ENCODE measurements around the gene MOB3A. TPM values are rescaled to one million over a fixed set of nuclear protein-coding genes. Genes with fewer than 3 reads are reported as not detected.

The MOB3A gene
- total RNA-seq, 2 donors from 2014 or later: 37.8 to 50.9 TPM

GRCh38 chr19:2070436-2070827 is 25.7 kb downstream of the MOB3A start:
- no peak for DNase-seq (ENCODE audit: low spot score)
- Histone ChIP-seq H3K4me3 (no peak overlapping the region), H3K36me3 (peaks cover 20% of the 10 kb centered on the region), H3K4me1 (ENCODE audit: control insufficient read depth in 1 of 2, low read depth in 2 of 2) (peaks cover 0 to 11% of the 10 kb centered on the region in 2 donors), H3K27ac (no peak overlapping the region), H3K9me3 (no peaks in the 10 kb centered on the region), H3K27me3 (replicated peaks; ENCODE audit: insufficient read depth) (no peaks in the 10 kb centered on the region)
- TF ChIP-seq CTCF (IDR thresholded peaks at IDR 0.05): no peak
- ATAC-seq (ENCODE audit: insufficient number of reproducible peaks, low FRiP score, low read depth): no peak

- TF ChIP-seq CTCF (IDR thresholded peaks at IDR 0.05): no peak
- peaks cover 11 to 31% of the 10 kb centered on the region in 2 donors for H3K4me1 ChIP-seq (ENCODE audit: control insufficient read depth in 1 of 2, low read depth in 2 of 2)
- H3K4me3 ChIP-seq: no peak overlapping the region
- no peaks in the 10 kb centered on the region for H3K9me3 ChIP-seq
- H3K27ac ChIP-seq: no peak overlapping the region
- DNase-seq (ENCODE audit: low spot score): no peak
- no peaks in the 10 kb centered on the region for H3K36me3 ChIP-seq
- ATAC-seq (ENCODE audit: insufficient number of reproducible peaks, low FRiP score, low read depth): no peak
- no peaks in the 10 kb centered on the region for H3K27me3 ChIP-seq (replicated peaks; ENCODE audit: insufficient read depth)
Measured at GRCh38 chr19:2064788-2065524, 31.2 kb downstream of the MOB3A start.

GRCh38 chr19:2064395-2064787 is 31.7 kb downstream of the MOB3A start:
- no peak for ATAC-seq (ENCODE audit: insufficient number of reproducible peaks, low FRiP score, low read depth)
- H3K27ac ChIP-seq: no peak overlapping the region

GRCh38 chr19:2063824-2064223 is 32.3 kb downstream of the MOB3A start:
- DNase-seq (ENCODE audit: low spot score) (no peak), ATAC-seq (ENCODE audit: insufficient number of reproducible peaks, low FRiP score, low read depth) (no peak)
- Histone ChIP-seq H3K9me3 (no peaks in the 10 kb centered on the region), H3K4me3 (no peak overlapping the region), H3K4me1 (ENCODE audit: control insufficient read depth in 1 of 2, low read depth in 2 of 2) (peaks cover 21 to 33% of the 10 kb centered on the region in 2 donors), H3K27ac (no peak overlapping the region), H3K36me3 (no peaks in the 10 kb centered on the region), H3K27me3 (replicated peaks; ENCODE audit: insufficient read depth) (no peaks in the 10 kb centered on the region)
- TF ChIP-seq CTCF (IDR thresholded peaks at IDR 0.05): no peak

More at GRCh38 chr19:2064395-2064787, 31.7 kb downstream of the MOB3A start:
- peaks cover 17 to 31% of the 10 kb centered on the region in 2 donors for H3K4me1 ChIP-seq (ENCODE audit: control insufficient read depth in 1 of 2, low read depth in 2 of 2)
- H3K36me3 ChIP-seq: no peaks in the 10 kb centered on the region
- no peak for DNase-seq (ENCODE audit: low spot score)
- H3K4me3 ChIP-seq: no peak overlapping the region
- H3K27me3 ChIP-seq (replicated peaks; ENCODE audit: insufficient read depth): no peaks in the 10 kb centered on the region
- no peak for TF ChIP-seq CTCF (IDR thresholded peaks at IDR 0.05)
- H3K9me3 ChIP-seq: no peaks in the 10 kb centered on the region

- Histone ChIP-seq H3K27ac (no peak overlapping the region), H3K9me3 (no peaks in the 10 kb centered on the region), H3K4me1 (ENCODE audit: control insufficient read depth in 1 of 2, low read depth in 2 of 2) (peaks cover 21 to 40% of the 10 kb centered on the region in 2 donors), H3K27me3 (replicated peaks; ENCODE audit: insufficient read depth) (no peaks in the 10 kb centered on the region), H3K4me3 (no peak overlapping the region), H3K36me3 (no peaks in the 10 kb centered on the region)
- no peak for TF ChIP-seq CTCF (IDR thresholded peaks at IDR 0.05)
- ATAC-seq (ENCODE audit: insufficient number of reproducible peaks, low FRiP score, low read depth) (no peak), DNase-seq (ENCODE audit: low spot score) (no peak)
Measured at GRCh38 chr19:2062770-2063169, 33.4 kb downstream of the MOB3A start.
